Tibial artery (tissue), 4 donors: ENCODE measurements around the gene MAML2.
A peak's percentile ranks its signal among the peaks of the same experiment; 100 is the strongest.

Experiments
- DNase-seq, 2 donors: peaks; one replicate each; pipeline ENCODE4 v3.0.0-alpha.2; 2019
- H3K27ac ChIP-seq, 2 donors: fragments of 200-600 bp; sonication (generic) in 1 of 2; 1 replicate in 1 of 2; 2 replicates in 1 of 2; pipeline ENCODE4 v1.5.1; 2018 to 2019; ENCODE audit warnings: mild to moderate bottlenecking in 1 of 2
- H3K27me3 ChIP-seq, 2 donors: fragments of 200-600 bp; sonication (generic) in 1 of 2; one replicate each; pipeline versions ENCODE4 v1.5.1 to v1.6.0; 2016 to 2019
- H3K36me3 ChIP-seq, 3 donors: fragments of 200-600 bp; sonication (generic) in 2 of 3; one replicate each; pipeline ENCODE4 v1.5.1; 2016 to 2019; ENCODE audit warnings: mild to moderate bottlenecking in 2 of 3
- H3K4me1 ChIP-seq, 4 donors: fragments of 200-600 bp; sonication (generic) in 2 of 4; 1 replicate in 3 of 4; 2 replicates in 1 of 4; pipeline ENCODE4 v1.5.1; 2016 to 2019
- H3K4me3 ChIP-seq, 2 donors: fragments of 200-600 bp; sonication (generic) in 1 of 2; 1 replicate in 1 of 2; 2 replicates in 1 of 2; pipeline ENCODE4 v1.5.1; 2018 to 2019; ENCODE audit warnings: mild to moderate bottlenecking in 2 of 2
- H3K9me3 ChIP-seq, 3 donors: fragments of 200-600 bp; sonication (generic) in 1 of 3; one replicate each; pipeline ENCODE4 v1.5.1; 2016 to 2019
- intact Hi-C: fragments of 100-400 bp; cut with DNase I; formaldehyde crosslinking; loops from one replicate; pipeline ENCODE4 v1.15.0; 2023; ENCODE audit warnings: low total_unique reads
- TF ChIP-seq, protein P1 (sequence below), 2 experiments: fragments of 200-600 bp in 1 of 2; fragments of 450-650 bp in 1 of 2; IDR thresholded peaks; one replicate each; pipeline ENCODE4 v1.5.1; 2017 to 2019; ENCODE audit warnings: antibody characterized with exemption in 2 of 2, mild to moderate bottlenecking in 1 of 2, moderate library complexity in 1 of 2

The MAML2 gene

DNA sequence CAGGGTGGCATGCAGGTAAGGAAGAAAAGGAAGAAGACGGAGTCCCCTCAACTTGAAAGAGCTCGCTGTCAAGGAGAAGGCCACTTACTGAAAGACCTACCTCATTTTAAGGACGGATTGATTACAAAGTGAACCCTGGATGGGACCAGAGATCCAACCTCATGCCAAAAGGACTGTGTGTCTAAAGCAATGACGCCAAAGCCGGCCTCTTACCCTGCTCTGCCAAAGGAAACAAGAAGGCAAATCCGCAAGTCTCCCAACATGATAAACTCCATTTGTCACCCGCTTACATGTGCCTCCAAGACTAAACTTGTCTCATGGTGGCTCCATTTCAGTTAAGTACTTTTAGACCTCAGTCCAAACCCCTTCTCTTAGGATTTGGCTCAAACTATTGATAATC lies 270.4 kb downstream of the MAML2 start:
- Histone ChIP-seq H3K36me3 (no peaks in the 10 kb centered on the region), H3K27ac (no peak overlapping the region), H3K4me1 (peaks cover 0 to 60% (median 25%) of the 10 kb centered on the region in 4 donors), H3K27me3 (no peaks in the 10 kb centered on the region), H3K4me3 (no peak overlapping the region), H3K9me3 (no peaks in the 10 kb centered on the region)
- intact Hi-C loops, result no loop called here
- TF ChIP-seq, protein P1, sequence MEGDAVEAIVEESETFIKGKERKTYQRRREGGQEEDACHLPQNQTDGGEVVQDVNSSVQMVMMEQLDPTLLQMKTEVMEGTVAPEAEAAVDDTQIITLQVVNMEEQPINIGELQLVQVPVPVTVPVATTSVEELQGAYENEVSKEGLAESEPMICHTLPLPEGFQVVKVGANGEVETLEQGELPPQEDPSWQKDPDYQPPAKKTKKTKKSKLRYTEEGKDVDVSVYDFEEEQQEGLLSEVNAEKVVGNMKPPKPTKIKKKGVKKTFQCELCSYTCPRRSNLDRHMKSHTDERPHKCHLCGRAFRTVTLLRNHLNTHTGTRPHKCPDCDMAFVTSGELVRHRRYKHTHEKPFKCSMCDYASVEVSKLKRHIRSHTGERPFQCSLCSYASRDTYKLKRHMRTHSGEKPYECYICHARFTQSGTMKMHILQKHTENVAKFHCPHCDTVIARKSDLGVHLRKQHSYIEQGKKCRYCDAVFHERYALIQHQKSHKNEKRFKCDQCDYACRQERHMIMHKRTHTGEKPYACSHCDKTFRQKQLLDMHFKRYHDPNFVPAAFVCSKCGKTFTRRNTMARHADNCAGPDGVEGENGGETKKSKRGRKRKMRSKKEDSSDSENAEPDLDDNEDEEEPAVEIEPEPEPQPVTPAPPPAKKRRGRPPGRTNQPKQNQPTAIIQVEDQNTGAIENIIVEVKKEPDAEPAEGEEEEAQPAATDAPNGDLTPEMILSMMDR (IDR thresholded peaks at IDR 0.05), result no peak
- peak; percentile 52 to 83 for DNase-seq

DNA sequence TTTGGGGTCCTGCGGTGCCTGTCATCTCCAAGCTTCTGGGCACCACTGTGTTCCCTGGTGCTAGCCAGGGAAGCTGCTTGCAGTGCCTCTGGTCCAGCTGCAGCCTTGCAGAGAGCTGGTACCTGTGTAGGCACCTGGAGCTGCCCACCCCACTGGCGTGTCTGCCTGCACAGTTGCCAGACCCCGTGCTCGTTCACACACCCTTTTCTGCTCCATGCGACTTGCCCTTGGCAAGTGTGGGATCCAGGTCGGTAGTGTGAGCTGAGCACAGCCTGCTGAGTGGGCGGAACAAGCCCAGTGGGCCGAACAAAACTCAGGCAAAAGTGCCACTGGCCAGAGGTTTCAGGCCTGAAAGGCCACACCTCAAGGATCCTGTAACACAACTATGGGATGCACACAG lies 272.5 kb downstream of the MAML2 start:
- intact Hi-C loops, result no loop called here
- Histone ChIP-seq H3K4me1 (peaks cover 0 to 45% (median 14%) of the 10 kb centered on the region in 4 donors), H3K27me3 (no peaks in the 10 kb centered on the region), H3K36me3 (no peaks in the 10 kb centered on the region), H3K4me3 (no peak overlapping the region), H3K27ac (no peak overlapping the region), H3K9me3 (no peaks in the 10 kb centered on the region)
- no peak for DNase-seq
- TF ChIP-seq, protein P1 (IDR thresholded peaks at IDR 0.05), result no peak

DNA sequence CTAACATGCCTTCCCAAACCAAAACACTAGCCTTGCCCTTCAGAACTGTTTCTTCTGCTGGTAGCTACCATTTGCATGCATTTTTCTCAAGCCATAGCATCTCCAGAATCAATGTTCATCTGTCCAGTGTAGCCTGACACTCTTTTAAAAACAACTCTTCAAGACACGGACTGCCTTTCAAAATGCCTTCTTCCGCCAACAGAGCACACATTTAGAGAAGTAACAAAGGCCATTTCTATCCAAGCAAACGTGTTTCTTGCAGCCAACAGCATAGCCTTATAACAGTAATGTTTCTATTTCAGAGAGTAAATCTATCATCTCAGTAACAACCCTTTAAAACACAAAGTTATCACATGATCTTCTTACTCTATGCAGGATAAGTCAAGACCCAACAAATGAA lies 275.8 kb downstream of the MAML2 start:
- Histone ChIP-seq H3K36me3 (no peaks in the 10 kb centered on the region), H3K4me3 (no peak overlapping the region), H3K9me3 (no peaks in the 10 kb centered on the region), H3K27ac (no peak overlapping the region), H3K27me3 (no peaks in the 10 kb centered on the region), H3K4me1 (peaks cover 0 to 25% (median 11%) of the 10 kb centered on the region in 4 donors)
- DNase-seq, result no peak
- intact Hi-C loops, result no loop called here
- TF ChIP-seq, protein P1 (IDR thresholded peaks at IDR 0.05), result no peak

DNA sequence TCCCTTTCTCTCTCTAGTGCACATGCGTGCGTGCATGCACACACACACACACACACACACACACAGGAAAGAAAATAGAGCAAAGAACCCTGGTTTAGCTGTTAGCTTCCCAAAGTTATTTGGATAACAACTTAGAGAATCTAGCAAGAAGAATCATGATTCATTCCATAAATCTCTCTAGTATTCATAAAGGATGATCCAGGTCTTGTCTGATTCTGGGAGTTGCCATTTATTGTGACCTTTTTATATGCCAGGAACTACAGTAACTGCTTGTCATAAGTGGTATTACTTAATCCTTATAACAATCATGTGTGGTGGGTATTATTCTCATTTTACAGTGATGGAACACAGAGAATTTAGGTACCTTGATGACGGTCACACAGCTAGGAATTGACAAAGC lies 277.6 kb downstream of the MAML2 start:
- Histone ChIP-seq H3K36me3 (no peaks in the 10 kb centered on the region), H3K4me3 (no peak overlapping the region), H3K27ac (no peak overlapping the region), H3K27me3 (no peaks in the 10 kb centered on the region), H3K9me3 (no peaks in the 10 kb centered on the region), H3K4me1 (peaks cover 0 to 13% (median 9%) of the 10 kb centered on the region in 4 donors)
- intact Hi-C loops, result no loop called here
- TF ChIP-seq, protein P1 (IDR thresholded peaks at IDR 0.05), result no peak
- no peak for DNase-seq

DNA sequence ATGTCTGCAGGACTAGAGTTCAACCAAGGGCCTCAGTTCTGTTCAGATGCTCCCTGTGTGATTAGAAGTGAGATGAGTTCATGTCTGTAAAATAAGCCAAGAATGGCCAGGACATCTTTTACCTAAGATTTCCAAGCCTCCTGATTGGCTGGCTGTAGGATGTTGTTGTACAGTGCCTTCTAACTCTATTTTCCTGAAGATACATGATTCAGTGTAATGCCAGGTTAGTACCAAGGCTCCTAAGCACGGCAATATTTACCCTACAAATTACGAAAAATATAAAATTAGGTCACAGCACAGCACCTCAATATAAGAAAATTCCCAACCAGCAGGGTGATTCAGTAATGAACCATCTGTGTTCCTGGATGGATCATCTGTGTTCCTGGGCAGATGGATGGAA lies 279.1 kb downstream of the MAML2 start:
- Histone ChIP-seq H3K9me3 (no peaks in the 10 kb centered on the region), H3K36me3 (no peaks in the 10 kb centered on the region), H3K27me3 (no peaks in the 10 kb centered on the region), H3K4me3 (no peak overlapping the region), H3K27ac (no peak overlapping the region), H3K4me1 (peaks cover 0 to 13% (median 9%) of the 10 kb centered on the region in 4 donors)
- intact Hi-C loops, result no loop called here
- no peak for DNase-seq
- TF ChIP-seq, protein P1 (IDR thresholded peaks at IDR 0.05), result no peak

DNA sequence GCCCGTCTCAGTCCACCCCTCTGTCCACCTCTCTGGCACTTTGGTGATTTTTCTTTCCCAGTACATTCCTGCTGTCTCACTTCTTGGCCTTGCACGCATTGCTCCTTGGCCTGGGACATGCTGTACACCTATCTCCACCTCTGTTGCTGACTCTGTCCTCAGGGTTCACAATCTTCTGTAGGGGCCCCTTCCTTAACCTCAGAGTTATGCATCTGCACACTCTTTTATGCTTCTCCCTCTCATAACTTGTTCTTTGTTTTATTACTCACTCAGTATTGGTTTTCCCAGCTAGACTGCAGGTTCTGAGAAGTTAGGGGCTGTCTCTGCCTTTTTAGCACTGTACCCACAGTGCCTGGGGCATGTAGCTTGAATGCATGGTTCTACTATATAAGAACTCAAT lies 279.9 kb downstream of the MAML2 start:
- peaks cover 0 to 21% (median 14%) of the 10 kb centered on the region in 4 donors for H3K4me1 ChIP-seq
- H3K27ac ChIP-seq, result no peak overlapping the region
- no peak for DNase-seq
- no peaks in the 10 kb centered on the region for H3K9me3 ChIP-seq
- H3K4me3 ChIP-seq, result no peak overlapping the region
- H3K27me3 ChIP-seq, result no peaks in the 10 kb centered on the region
- no peaks in the 10 kb centered on the region for H3K36me3 ChIP-seq
- intact Hi-C loops, result no loop called here
- TF ChIP-seq, protein P1 (IDR thresholded peaks at IDR 0.05), result no peak
